Measurements from ENCODE around the gene TENM4. TPM values are rescaled to one million over a fixed set of nuclear protein-coding genes. Genes with fewer than 3 reads are reported as not detected.

The TENM4 gene
- total RNA-seq, 1 donor from 2014 or later: 3.8 TPM

- peaks cover 2% of the 10 kb centered on the region for H3K27me3 Mint-ChIP-seq (ENCODE audit: low read depth)
- no peak for TF ChIP-seq CTCF (IDR thresholded peaks at IDR 0.05)
- no peak for DNase-seq (ENCODE audit: low spot score)
- H3K9me3 Mint-ChIP-seq (ENCODE audit: low read depth): peaks cover 2% of the 10 kb centered on the region
- H3K27ac Mint-ChIP-seq (ENCODE audit: unreplicated experiment): no peak overlapping the region
- H3K4me3 Mint-ChIP-seq (ENCODE audit: unreplicated experiment): no peak overlapping the region
- no peaks in the 10 kb centered on the region for H3K4me1 Mint-ChIP-seq (ENCODE audit: low read depth)
- H3K36me3 Mint-ChIP-seq (ENCODE audit: low read depth): no peaks in the 10 kb centered on the region
Measured at GRCh38 chr11:78972590-78972989, 468.2 kb downstream of the TENM4 start.

- Mint-ChIP-seq H3K9me3 (ENCODE audit: low read depth) (no peaks in the 10 kb centered on the region), H3K27ac (ENCODE audit: unreplicated experiment) (no peak overlapping the region), H3K36me3 (ENCODE audit: low read depth) (no peaks in the 10 kb centered on the region), H3K4me3 (ENCODE audit: unreplicated experiment) (no peak overlapping the region), H3K4me1 (ENCODE audit: low read depth) (no peaks in the 10 kb centered on the region), H3K27me3 (ENCODE audit: low read depth) (peaks cover 2% of the 10 kb centered on the region)
- no peak for TF ChIP-seq CTCF (IDR thresholded peaks at IDR 0.05)
- no peak for DNase-seq (ENCODE audit: low spot score)
Measured at GRCh38 chr11:78972177-78972576, 468.7 kb downstream of the TENM4 start.

GRCh38 chr11:78967811-78968210, 473.0 kb downstream of the TENM4 start:
- Mint-ChIP-seq H3K27me3 (ENCODE audit: low read depth) (peaks cover 2% of the 10 kb centered on the region), H3K27ac (ENCODE audit: unreplicated experiment) (no peak overlapping the region), H3K4me1 (ENCODE audit: low read depth) (no peaks in the 10 kb centered on the region), H3K9me3 (ENCODE audit: low read depth) (no peaks in the 10 kb centered on the region), H3K36me3 (ENCODE audit: low read depth) (no peaks in the 10 kb centered on the region), H3K4me3 (ENCODE audit: unreplicated experiment) (no peak overlapping the region)
- DNase-seq (ENCODE audit: low spot score): no peak
- TF ChIP-seq CTCF (IDR thresholded peaks at IDR 0.05): no peak

- Mint-ChIP-seq H3K9me3 (ENCODE audit: low read depth) (no peaks in the 10 kb centered on the region), H3K27ac (ENCODE audit: unreplicated experiment) (no peak overlapping the region), H3K27me3 (ENCODE audit: low read depth) (peaks cover 2% of the 10 kb centered on the region), H3K4me3 (ENCODE audit: unreplicated experiment) (no peak overlapping the region), H3K36me3 (ENCODE audit: low read depth) (no peaks in the 10 kb centered on the region), H3K4me1 (ENCODE audit: low read depth) (peaks cover 13% of the 10 kb centered on the region)
- DNase-seq (ENCODE audit: low spot score): no peak
- TF ChIP-seq CTCF (IDR thresholded peaks at IDR 0.05): no peak
Measured at GRCh38 chr11:78965432-78965831, 475.4 kb downstream of the TENM4 start.

- Mint-ChIP-seq H3K27ac (ENCODE audit: unreplicated experiment) (no peak overlapping the region), H3K4me1 (ENCODE audit: low read depth) (peaks cover 13% of the 10 kb centered on the region), H3K36me3 (ENCODE audit: low read depth) (no peaks in the 10 kb centered on the region), H3K27me3 (ENCODE audit: low read depth) (no peaks in the 10 kb centered on the region), H3K4me3 (ENCODE audit: unreplicated experiment) (peak overlapping the region; percentile 64), H3K9me3 (ENCODE audit: low read depth) (no peaks in the 10 kb centered on the region)
- TF ChIP-seq CTCF (IDR thresholded peaks at IDR 0.05): no peak
- no peak for DNase-seq (ENCODE audit: low spot score)
Measured at GRCh38 chr11:78961937-78962701, 478.7 kb downstream of the TENM4 start.

Data from chondrocyte (in vitro differentiated cells).